BJ (cell line): ENCODE measurements around the gene TMEM94. TPM values are rescaled to one million over a fixed set of nuclear protein-coding genes. Genes with fewer than 3 reads are reported as not detected.

Source experiments
- CTCF ChIA-PET: fragments of 350-600 bp; formaldehyde crosslinking; extraction: SDS; loops from one replicate; lab custom pipeline; 2021; ENCODE audit warnings: antibody characterized with exemption, inconsistent platforms; lab: Yijun Ruan, JAX
- POLR2A ChIA-PET: fragments of 300-600 bp; sonication (Branson Sonifier 250); formaldehyde crosslinking; extraction: SDS; loops from one replicate; lab custom pipeline; 2021; ENCODE audit warnings: antibody characterized with exemption; lab: Charles Lee
- DNase-seq: peaks from one replicate; pipeline ENCODE4 v3.0.0-alpha.2; 2011; ENCODE audit warnings: low read depth
- H3K27me3 ChIP-seq: 2 replicates; pipeline ENCODE4 v1.6.0; 2011; ENCODE audit warnings: low read length; ENCODE audit not compliant: control insufficient read depth, insufficient read depth
- H3K36me3 ChIP-seq: 2 replicates; pipeline ENCODE4 v1.5.1; 2011; ENCODE audit warnings: low read length; ENCODE audit not compliant: control insufficient read depth, insufficient read depth
- H3K4me3 ChIP-seq: 2 replicates; pipeline ENCODE4 v1.5.1; 2011; ENCODE audit warnings: low read depth, mild to moderate bottlenecking, control low read depth, low read length
- CTCF ChIP-seq: IDR thresholded peaks from 2 replicates; pipeline ENCODE4 v1.5.1; 2011; ENCODE audit warnings: low read depth, mild to moderate bottlenecking, control low read depth, inconsistent platforms, low read length, moderate library complexity; ENCODE audit not compliant: insufficient read depth
- polyA plus RNA-seq: library from polyadenylated mRNA; depleted of rRNA; stranded (reverse); fragments of >200 nt; gene quantifications from 2 replicates; pipeline ENCODE4 v1.2.3, GENCODE V29; 2011

TMEM94 gene
- polyA plus RNA-seq, 1 experiment, result 35.5 TPM

GRCh38 chr17:75504347-75505151 is 48.1 kb downstream of the TMEM94 start:
- H3K27me3 ChIP-seq, result no peaks in the 10 kb centered on the region
- DNase-seq, result no peak
- peaks cover 26% of the 10 kb centered on the region for H3K36me3 ChIP-seq
- ChIA-PET CTCF (interaction anchor here (0.9 to 2.1 kb wide), 4 partner anchors 8 to 129 kb away, joined by 3 to 8 read pairs (median 4); partner anchors contain the start of gene SMIM5), POLR2A (no interaction called here)
- no peak overlapping the region for H3K4me3 ChIP-seq
- peak; percentile 65 for TF ChIP-seq CTCF

GRCh38 chr17:75505152-75505409 is 48.6 kb downstream of the TMEM94 start:
- peaks cover 28% of the 10 kb centered on the region for H3K36me3 ChIP-seq
- POLR2A ChIA-PET, result no interaction called here
- CTCF ChIA-PET, result interaction anchor here (0.9 to 1.8 kb wide), 2 partner anchors 17 to 75 kb away, joined by 3 to 4 read pairs; no protein-coding TSS in a partner anchor
- no peak for DNase-seq
- no peak overlapping the region for H3K4me3 ChIP-seq
- H3K27me3 ChIP-seq, result no peaks in the 10 kb centered on the region
- TF ChIP-seq CTCF, result no peak

GRCh38 chr17:75505640-75506039 is 49.2 kb downstream of the TMEM94 start:
- H3K4me3 ChIP-seq, result no peak overlapping the region
- H3K36me3 ChIP-seq, result peaks cover 27% of the 10 kb centered on the region
- ChIA-PET POLR2A (no interaction called here), CTCF (interaction anchor here (1.8 kb wide), 1 partner anchor 18 kb away, joined by 4 read pairs; no protein-coding TSS in a partner anchor)
- H3K27me3 ChIP-seq, result no peaks in the 10 kb centered on the region
- no peak for DNase-seq
- no peak for TF ChIP-seq CTCF

GRCh38 chr17:75506134-75506533 is 49.7 kb downstream of the TMEM94 start:
- no peak for TF ChIP-seq CTCF
- no peak for DNase-seq
- POLR2A ChIA-PET, result no interaction called here
- CTCF ChIA-PET, result no interaction called here
- no peaks in the 10 kb centered on the region for H3K27me3 ChIP-seq
- H3K4me3 ChIP-seq, result no peak overlapping the region
- peaks cover 23% of the 10 kb centered on the region for H3K36me3 ChIP-seq

DNA sequence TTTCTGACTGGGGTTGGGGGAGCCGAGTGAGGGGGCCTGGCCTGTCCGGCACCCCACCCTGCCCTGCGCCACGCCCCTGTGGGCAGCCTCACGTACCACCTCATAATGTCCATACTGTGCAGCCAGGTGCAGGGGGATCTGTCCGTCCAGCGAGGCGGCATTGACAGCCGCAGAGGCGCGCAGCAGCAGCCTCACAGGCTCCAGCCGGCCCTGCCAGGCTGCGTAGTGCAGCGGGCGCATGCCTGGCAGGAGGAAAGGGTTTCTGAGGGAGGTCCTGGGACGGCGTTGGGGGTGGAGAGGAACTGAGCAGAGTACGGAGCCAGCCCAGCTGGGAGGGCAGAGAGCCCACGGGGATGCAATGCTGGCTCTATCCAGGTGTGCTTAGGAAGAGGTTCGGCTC is 50.5 kb downstream of the TMEM94 start:
- Histone ChIP-seq H3K4me3 (no peak overlapping the region), H3K36me3 (peaks cover 22% of the 10 kb centered on the region), H3K27me3 (no peaks in the 10 kb centered on the region)
- TF ChIP-seq CTCF, result no peak
- POLR2A ChIA-PET, result no interaction called here
- CTCF ChIA-PET, result no interaction called here
- no peak for DNase-seq
